ENCODE results near the gene TEX2. TPM values are rescaled to one million over a fixed set of nuclear protein-coding genes. Genes with fewer than 3 reads are reported as not detected.

TEX2 gene
- polyA plus RNA-seq, 3 donors: 12.2 to 18.9 (median 12.5) TPM

DNA sequence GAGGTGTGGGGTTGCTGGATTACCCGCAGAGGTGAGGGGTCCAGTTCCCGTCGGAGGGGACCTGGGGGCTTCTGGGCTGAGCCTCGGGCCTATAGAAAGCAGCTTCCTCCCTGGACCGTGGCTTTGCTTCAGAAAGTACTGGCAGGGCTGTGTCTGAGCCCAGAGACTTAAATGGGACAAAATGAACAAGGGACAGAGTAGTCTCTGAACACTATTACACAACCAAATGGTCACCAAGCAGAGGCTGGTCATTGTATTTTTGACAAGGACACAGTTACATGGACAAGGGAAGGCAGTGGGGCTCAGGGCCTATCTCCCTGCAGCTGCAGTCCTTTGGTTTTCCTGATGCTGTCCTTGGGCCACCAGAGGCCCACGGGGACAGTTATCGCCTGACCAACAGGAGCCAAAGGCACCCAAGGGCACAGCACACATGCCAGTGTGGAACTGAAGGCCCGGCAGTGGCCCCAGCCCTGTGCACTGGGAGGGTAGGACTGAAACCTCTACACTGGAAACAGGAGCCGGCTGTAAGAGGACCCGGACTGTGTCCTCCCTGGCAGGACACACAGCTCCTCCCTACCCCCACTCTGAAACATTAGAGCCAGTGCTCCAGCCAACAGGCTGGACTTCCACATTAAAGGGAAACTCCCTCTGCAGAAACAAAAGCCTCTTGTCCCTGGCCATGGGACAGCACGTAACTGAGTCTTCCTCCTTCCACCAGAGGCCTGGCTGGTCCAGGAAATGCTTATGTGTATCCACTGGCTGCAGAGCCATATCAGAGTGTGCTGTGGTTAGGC lies 107.1 kb downstream of the TEX2 start:
- WGBS, 3 donors: 37 to 62% (median 46%) methylated on average over 11 of the region's 11 CpGs

GRCh38 chr17:64155129-64155528 lies 107.9 kb downstream of the TEX2 start:
- no peak overlapping the region for H3K27ac ChIP-seq (ENCODE audit: low read depth, low read length)
- WGBS, 3 donors: 88 to 94% (median 92%) methylated on average over 7 of the region's 7 CpGs

More for the DNA sequence above, 107.1 kb downstream of the TEX2 start:
- no peak overlapping the region for H3K27ac ChIP-seq (ENCODE audit: low read depth, low read length)

DNA sequence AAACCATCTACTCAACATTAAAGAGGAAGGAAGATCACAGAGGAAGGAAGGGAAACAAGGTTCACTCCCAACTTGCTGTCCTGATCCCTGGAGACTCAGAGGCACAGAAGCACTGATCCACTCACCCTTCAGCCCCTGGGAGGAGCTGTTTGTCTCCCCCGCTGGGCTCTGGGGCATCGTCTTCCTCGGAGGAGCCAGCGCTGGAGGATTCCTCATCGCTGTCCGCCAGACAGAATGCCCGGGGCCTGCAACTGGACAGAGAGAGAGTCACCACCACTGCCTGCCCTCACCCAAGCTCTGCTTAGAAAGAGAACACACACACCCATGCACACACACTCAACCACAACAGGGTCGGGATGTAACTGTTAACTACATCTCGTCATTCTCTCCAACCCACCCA lies 108.3 kb downstream of the TEX2 start:
- WGBS, 3 donors: 73 to 94% (median 91%) methylated on average over 9 of the region's 9 CpGs
- H3K27ac ChIP-seq (ENCODE audit: low read depth, low read length): no peak overlapping the region

DNA sequence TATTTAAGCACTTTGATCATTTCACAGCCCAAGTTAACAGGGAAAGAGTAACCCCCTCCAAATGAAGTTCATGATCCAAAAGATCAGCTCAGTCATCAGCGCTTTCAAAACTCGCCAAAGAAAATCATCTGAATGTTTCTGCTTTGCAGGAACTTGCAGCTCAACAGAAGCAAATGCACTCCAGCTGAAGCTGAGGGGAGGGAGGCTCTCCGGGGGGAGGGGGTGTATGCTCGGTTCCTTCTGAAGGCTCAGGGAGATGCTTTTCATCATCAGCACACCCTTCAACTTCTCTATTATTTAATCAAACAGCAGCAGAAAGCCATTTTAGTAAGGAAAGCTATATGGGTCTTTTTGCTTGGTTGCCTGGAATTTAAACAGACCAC lies 108.8 kb downstream of the TEX2 start:
- 43 to 56% (median 50%) methylated on average over 4 of the region's 4 CpGs for WGBS, 3 donors
- H3K27ac ChIP-seq (ENCODE audit: low read depth, low read length): no peak overlapping the region

- no peak overlapping the region for H3K27ac ChIP-seq (ENCODE audit: low read depth, low read length)
Observed at GRCh38 chr17:64153565-64154312, 109.3 kb downstream of the TEX2 start.

GRCh38 chr17:64152428-64153125 lies 110.5 kb downstream of the TEX2 start:
- WGBS, 3 donors: 59 to 86% (median 77%) methylated on average over 7 of the region's 7 CpGs
- H3K27ac ChIP-seq (ENCODE audit: low read depth, low read length): no peak overlapping the region

More at GRCh38 chr17:64153565-64154312, 109.3 kb downstream of the TEX2 start:
- WGBS, 3 donors: 85 to 93% (median 92%) methylated on average over 3 of the region's 3 CpGs

DNA sequence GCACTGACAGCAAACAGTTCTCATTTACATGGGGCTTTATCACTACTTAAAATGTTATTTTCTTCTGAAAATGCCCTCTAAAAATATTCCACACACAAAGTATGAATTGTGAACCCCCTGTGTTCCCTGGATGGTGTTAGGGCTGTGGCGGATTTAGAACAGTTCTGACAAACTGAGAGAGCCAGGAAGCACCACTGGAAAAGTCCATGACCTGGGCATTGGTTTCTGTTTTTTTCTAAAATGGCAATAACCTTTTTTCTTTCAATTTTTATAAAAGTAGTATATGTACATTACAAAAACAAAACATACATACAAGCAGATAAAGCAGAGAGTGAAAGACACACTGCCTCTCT lies 112.1 kb downstream of the TEX2 start:
- no peak overlapping the region for H3K27ac ChIP-seq (ENCODE audit: low read depth, low read length)

GRCh38 chr17:64150237-64151015 lies 112.6 kb downstream of the TEX2 start:
- 39 to 77% (median 74%) methylated on average over 5 of the region's 5 CpGs for WGBS, 3 donors

More for the DNA sequence above, 112.1 kb downstream of the TEX2 start:
- WGBS, 3 donors: 88 to 96% (median 93%) methylated on average over 1 of the region's 1 CpG

DNA sequence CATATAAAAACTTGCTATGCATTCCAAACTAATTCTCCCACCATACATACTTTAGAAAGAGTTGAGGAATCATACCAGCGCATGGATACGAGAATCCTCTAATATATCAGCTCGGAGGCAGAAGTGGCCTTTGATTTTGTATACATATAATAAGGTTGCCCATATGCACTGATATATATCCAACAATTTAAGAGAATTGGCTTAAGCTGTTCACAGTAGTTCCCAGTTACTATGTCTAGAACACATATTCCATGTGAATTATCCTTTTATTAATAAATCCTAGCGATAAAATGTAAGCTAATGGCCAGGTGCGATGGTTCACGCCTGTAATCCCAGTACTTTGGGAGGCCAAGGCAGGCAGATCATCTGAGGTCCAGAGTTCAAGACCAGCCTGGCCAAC lies 113.9 kb downstream of the TEX2 start:
- H3K27ac ChIP-seq (ENCODE audit: low read depth, low read length): no peak overlapping the region
- WGBS, 3 donors: 94 to 97% (median 96%) methylated on average over 6 of the region's 6 CpGs

More at GRCh38 chr17:64150237-64151015, 112.6 kb downstream of the TEX2 start:
- H3K27ac ChIP-seq (ENCODE audit: low read depth, low read length): no peak overlapping the region

DNA sequence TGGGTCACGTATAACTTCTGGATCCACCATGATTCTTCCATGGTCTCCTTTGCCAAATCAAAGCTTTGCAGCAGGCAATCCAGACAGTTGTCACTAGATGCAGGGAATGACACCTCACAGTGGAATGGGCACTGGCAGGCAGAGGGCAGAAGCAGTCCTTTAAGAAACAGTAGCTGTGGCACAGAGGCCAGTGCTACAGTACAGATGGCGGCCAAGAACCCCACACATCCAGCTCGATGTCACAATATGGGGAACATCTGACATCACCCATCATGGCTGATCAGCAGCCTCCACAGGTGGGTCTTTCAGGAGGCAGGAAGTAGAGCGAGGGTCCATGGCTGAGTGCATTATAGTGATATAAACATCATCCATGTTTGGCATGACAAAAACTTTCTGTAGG lies 114.4 kb downstream of the TEX2 start:
- WGBS, 3 donors: 73 to 85% (median 84%) methylated on average over 4 of the region's 4 CpGs
- H3K27ac ChIP-seq (ENCODE audit: low read depth, low read length): no peak overlapping the region

- no peak overlapping the region for H3K27ac ChIP-seq (ENCODE audit: low read depth, low read length)
- WGBS, 3 donors: 47 to 67% (median 64%) methylated on average over 8 of the region's 8 CpGs
Observed at GRCh38 chr17:64148017-64148631, 114.9 kb downstream of the TEX2 start.

- WGBS, 3 donors: 19 to 40% (median 33%) methylated on average over 15 of the region's 15 CpGs
- no peak overlapping the region for H3K27ac ChIP-seq (ENCODE audit: low read depth, low read length)
Observed at GRCh38 chr17:64147110-64148016, 115.7 kb downstream of the TEX2 start.

GRCh38 chr17:64146418-64147109 lies 116.5 kb downstream of the TEX2 start:
- 1 to 3% (median 3%) methylated on average over 34 of the region's 34 CpGs for WGBS, 3 donors
- peak overlapping the region; percentile 68 for H3K27ac ChIP-seq (ENCODE audit: low read depth, low read length)

GRCh38 chr17:64145751-64146417 lies 117.2 kb downstream of the TEX2 start:
- H3K27ac ChIP-seq (ENCODE audit: low read depth, low read length): peak overlapping the region; percentile 68
- WGBS, 3 donors: 0 to 1% (median 0%) methylated on average over 51 of the region's 51 CpGs

GRCh38 chr17:64145375-64145750 lies 117.7 kb downstream of the TEX2 start:
- H3K27ac ChIP-seq (ENCODE audit: low read depth, low read length): no peak overlapping the region
- WGBS, 3 donors: 0 to 1% (median 0%) methylated on average over 15 of the region's 15 CpGs

DNA sequence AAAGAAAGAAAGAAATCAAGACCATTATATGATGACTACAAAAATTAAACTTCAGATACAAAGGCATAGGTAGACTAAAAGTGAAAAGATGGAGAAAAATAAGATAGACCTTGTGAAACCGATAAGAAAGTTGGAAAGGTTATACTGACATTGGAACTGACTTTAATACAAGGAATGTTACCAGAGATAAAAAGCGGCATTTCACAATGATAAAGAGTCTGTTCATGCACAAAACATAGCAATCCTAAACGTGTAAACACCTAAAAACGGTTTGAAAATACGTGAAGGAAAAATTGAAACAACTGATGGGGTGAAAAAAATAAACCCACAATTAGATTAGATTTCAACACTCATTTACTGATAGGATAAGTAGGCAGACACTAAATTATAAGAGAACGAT lies 123.5 kb downstream of the TEX2 start:
- H3K27ac ChIP-seq (ENCODE audit: low read depth, low read length): no peak overlapping the region
- WGBS, 3 donors: 43 to 79% (median 77%) methylated on average over 6 of the region's 6 CpGs

All from adipose tissue (tissue), 3 donors.